Measurements from ENCODE around the gene NOX5.

DNA sequence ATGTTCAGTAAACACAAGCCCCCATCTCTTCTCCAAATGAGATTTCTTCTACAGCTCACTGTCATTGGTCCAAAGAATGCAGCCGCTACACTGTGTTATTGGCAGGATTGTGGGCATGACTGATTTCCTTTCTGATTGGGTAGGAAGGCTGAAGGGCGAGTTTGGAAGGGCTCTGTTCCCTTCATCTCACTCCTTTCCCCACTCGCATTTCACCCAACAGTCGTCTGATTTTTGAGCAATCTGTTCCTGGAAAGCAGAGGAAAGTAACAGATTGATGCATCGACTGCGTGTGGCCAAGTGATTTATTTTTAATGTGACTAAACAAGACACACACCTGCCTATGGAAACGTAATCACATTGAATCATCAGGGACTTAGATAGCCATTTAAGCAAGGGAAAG is 55.5 kb downstream of the NOX5 start:
- TF ChIP-seq, protein P1, sequence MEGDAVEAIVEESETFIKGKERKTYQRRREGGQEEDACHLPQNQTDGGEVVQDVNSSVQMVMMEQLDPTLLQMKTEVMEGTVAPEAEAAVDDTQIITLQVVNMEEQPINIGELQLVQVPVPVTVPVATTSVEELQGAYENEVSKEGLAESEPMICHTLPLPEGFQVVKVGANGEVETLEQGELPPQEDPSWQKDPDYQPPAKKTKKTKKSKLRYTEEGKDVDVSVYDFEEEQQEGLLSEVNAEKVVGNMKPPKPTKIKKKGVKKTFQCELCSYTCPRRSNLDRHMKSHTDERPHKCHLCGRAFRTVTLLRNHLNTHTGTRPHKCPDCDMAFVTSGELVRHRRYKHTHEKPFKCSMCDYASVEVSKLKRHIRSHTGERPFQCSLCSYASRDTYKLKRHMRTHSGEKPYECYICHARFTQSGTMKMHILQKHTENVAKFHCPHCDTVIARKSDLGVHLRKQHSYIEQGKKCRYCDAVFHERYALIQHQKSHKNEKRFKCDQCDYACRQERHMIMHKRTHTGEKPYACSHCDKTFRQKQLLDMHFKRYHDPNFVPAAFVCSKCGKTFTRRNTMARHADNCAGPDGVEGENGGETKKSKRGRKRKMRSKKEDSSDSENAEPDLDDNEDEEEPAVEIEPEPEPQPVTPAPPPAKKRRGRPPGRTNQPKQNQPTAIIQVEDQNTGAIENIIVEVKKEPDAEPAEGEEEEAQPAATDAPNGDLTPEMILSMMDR (conservative IDR thresholded peaks at IDR 0.05 in 1 of 2, IDR thresholded peaks at IDR 0.05 in 1 of 2; ENCODE audit: low read depth in 1 of 2, low read length in 2 of 2), result no peak
- no peak for TF ChIP-seq EZH2 (IDR thresholded peaks at IDR 0.05; ENCODE audit: low read length, missing control alignments)
